ENCODE results near the gene STK32B.

DNA sequence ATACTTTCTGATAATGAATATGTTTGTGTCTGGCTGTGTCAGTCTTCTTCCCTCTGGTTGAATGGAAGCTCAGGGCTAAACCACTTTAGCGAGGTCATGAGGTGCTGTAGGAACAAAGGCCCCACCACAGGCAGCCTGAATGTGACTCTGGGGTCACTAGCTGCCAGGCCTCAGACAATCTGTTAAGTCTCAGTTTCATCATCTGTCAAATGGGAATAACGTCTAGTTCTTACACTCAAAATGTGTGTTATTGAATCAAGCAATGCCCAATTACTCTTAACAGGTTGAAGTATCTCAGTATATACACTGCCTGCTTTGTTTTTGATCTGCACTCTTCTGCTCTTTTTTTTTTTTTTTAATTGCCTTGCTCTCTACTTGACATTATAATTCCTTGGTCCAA lies 148.6 kb downstream of the STK32B start:
- no peak for TF ChIP-seq ZNF24 (IDR thresholded peaks at IDR 0.05)
- TF ChIP-seq JUN (IDR thresholded peaks at IDR 0.05; ENCODE audit: borderline replicate concordance, low read depth, low read length), result no peak
- TF ChIP-seq JUN (CRISPR knock-in tag; IDR thresholded peaks at IDR 0.05; ENCODE audit: borderline replicate concordance), result no peak
- no peak for TF ChIP-seq SP1 (CRISPR knock-in tag; IDR thresholded peaks at IDR 0.05)
- no peak for TF ChIP-seq SMARCE1 (IDR thresholded peaks at IDR 0.05)
- TF ChIP-seq BHLHE40 (IDR thresholded peaks at IDR 0.05; ENCODE audit: low read length), result no peak
